OCI-LY3 (cell line): ENCODE measurements around the gene UGT1A5.
"Not testable (repeated sequence)": the region's sequence is repeated elsewhere in the genome, so short reads cannot be mapped to it uniquely, and the experiment has no call there.

Experiments
- H2AFZ ChIP-seq: fragments of 200-600, 300-600 bp; shearing (Covaris generic); 2 replicates; pipeline ENCODE4 v1.6.0; 2014; ENCODE audit warnings: antibody characterized with exemption, low read depth, low read length
- H3K27ac ChIP-seq: fragments of 200-600, 300-600 bp; sonication (generic); 2 replicates; pipeline ENCODE4 v1.5.1; 2014; ENCODE audit warnings: mild to moderate bottlenecking, low read length, moderate library complexity, mixed read lengths
- H3K27me3 ChIP-seq: fragments of 200-600, 300-600 bp; sonication (generic); 2 replicates; pipeline ENCODE4 v1.6.1; 2014; ENCODE audit warnings: low read depth, low read length, mixed read lengths
- H3K36me3 ChIP-seq: fragments of 200-600, 300-600 bp; sonication (generic); replicated peaks from 2 replicates; pipeline ENCODE3; 2014; ENCODE audit warnings: low read depth, low read length, mixed read lengths
- H3K4me1 ChIP-seq: fragments of 300-600, 200-600 bp; sonication (generic); 2 replicates; pipeline ENCODE4 v1.6.1; 2014; ENCODE audit warnings: low read length, mixed read lengths
- H3K4me2 ChIP-seq: fragments of 200-600, 300-600 bp; sonication (generic); 2 replicates; pipeline ENCODE4 v1.6.1; 2014; ENCODE audit warnings: low read length, mixed read lengths
- H3K4me3 ChIP-seq: fragments of 300-600, 200-600 bp; sonication (generic); 2 replicates; pipeline ENCODE4 v1.5.1; 2014; ENCODE audit warnings: antibody characterized with exemption, mild to moderate bottlenecking, low read length, moderate library complexity
- H3K79me2 ChIP-seq: fragments of 300-600, 200-600 bp; shearing (Covaris generic); 2 replicates; pipeline ENCODE4 v1.6.1; 2014; ENCODE audit warnings: mild to moderate bottlenecking, low read length, mixed read lengths
- H3K9ac ChIP-seq: fragments of 300-600, 200-600 bp; shearing (Covaris generic); 2 replicates; pipeline ENCODE4 v1.6.0; 2014; ENCODE audit warnings: mild to moderate bottlenecking, low read length, moderate library complexity
- H3K9me3 ChIP-seq: fragments of 200-600, 300-600 bp; shearing (Covaris generic); 2 replicates; pipeline ENCODE4 v1.6.1; 2014; ENCODE audit warnings: low read length, mixed read lengths; ENCODE audit not compliant: insufficient read depth
- H4K20me1 ChIP-seq: fragments of 200-600, 300-600 bp; sonication (generic); 2 replicates; pipeline ENCODE4 v1.6.1; 2016; ENCODE audit warnings: low read length, mixed read lengths; ENCODE audit not compliant: insufficient read depth
- EZH2phosphoT487 ChIP-seq: fragments of 200-600 bp; shearing (Covaris generic); IDR thresholded peaks from 2 replicates; pipeline ENCODE4 v1.6.1; 2018; ENCODE audit warnings: antibody characterized with exemption, mixed run types, low read depth
- TF ChIP-seq, protein P1 (sequence below): fragments of 200-600, 300-600 bp; sonication (generic); IDR thresholded peaks from 2 replicates; pipeline ENCODE4 v1.5.1; 2014; ENCODE audit warnings: antibody characterized with exemption, low read length, low read depth

UGT1A5 gene

DNA sequence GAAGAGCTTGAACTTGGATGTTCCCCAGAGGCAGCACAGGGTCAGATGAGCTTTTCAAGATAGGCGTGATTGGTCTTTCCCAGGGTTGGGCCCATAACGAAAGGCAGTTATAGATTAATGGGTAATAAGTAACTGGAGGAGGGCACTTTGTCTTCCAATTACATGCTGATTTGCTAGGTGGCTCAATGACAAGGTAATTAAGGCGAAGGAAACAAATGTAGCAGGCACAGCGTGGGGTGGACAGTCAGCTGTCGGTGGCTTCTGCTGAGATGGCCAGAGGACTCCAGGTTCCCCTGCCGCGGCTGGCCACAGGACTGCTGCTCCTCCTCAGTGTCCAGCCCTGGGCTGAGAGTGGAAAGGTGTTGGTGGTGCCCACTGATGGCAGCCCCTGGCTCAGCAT, 5.8 kb downstream of the UGT1A5 start, which contains the start of gene UGT1A4:
Gene UGT1A4 (plus strand): TSS at position 185 of the 400 bp plus-strand sequence. CDS start 85 bp downstream, at position 270.
- Histone ChIP-seq H3K9ac (no peak within 1 kb of the TSS), H3K79me2 (no peaks in the 10 kb centered on the region), H3K36me3 (no peaks in the 10 kb centered on the region), H3K4me3 (no peak within 1 kb of the TSS), H3K27ac (no peak within 1 kb of the TSS), H3K9me3 (no peaks in the 10 kb centered on the region), H3K4me2 (no peak within 1 kb of the TSS), H4K20me1 (no peaks in the 10 kb centered on the region), H2AFZ (no peak within 1 kb of the TSS), H3K4me1 (no peaks in the 10 kb centered on the region), H3K27me3 (no peaks in the 10 kb centered on the region)
- no peak for TF ChIP-seq EZH2phosphoT487
- TF ChIP-seq, protein P1, sequence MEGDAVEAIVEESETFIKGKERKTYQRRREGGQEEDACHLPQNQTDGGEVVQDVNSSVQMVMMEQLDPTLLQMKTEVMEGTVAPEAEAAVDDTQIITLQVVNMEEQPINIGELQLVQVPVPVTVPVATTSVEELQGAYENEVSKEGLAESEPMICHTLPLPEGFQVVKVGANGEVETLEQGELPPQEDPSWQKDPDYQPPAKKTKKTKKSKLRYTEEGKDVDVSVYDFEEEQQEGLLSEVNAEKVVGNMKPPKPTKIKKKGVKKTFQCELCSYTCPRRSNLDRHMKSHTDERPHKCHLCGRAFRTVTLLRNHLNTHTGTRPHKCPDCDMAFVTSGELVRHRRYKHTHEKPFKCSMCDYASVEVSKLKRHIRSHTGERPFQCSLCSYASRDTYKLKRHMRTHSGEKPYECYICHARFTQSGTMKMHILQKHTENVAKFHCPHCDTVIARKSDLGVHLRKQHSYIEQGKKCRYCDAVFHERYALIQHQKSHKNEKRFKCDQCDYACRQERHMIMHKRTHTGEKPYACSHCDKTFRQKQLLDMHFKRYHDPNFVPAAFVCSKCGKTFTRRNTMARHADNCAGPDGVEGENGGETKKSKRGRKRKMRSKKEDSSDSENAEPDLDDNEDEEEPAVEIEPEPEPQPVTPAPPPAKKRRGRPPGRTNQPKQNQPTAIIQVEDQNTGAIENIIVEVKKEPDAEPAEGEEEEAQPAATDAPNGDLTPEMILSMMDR, result no peak

DNA sequence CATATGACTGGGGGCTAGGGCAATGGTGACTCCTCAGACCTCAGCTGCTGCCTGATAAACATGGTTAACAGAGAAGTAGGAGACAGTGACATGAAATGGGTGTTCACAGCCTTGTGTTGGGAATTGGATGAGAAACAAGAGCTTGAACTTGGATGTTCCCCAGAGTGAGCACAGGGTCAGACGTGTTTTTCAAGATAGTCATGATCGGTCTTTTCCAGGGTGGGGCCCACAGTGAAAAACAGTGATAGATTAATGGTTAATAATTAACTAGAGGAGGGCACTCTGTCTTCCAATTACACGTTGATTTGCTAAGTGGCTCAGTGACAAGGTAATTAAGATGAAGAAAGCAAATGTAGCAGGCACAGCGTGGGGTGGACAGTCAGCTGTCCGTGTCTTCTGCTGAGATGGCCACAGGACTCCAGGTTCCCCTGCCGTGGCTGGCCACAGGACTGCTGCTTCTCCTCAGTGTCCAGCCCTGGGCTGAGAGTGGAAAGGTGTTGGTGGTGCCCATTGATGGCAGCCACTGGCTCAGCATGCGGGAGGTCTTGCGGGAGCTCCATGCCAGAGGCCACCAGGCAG, 16.1 kb downstream of the UGT1A5 start, which contains the start of gene UGT1A3:
Gene UGT1A3 (plus strand): TSS at position 320 of the 579 bp plus-strand sequence. CDS start 85 bp downstream, at position 405.
- H3K4me2 ChIP-seq, result no peak within 1 kb of the TSS
- H3K9me3 ChIP-seq, result no peaks in the 10 kb centered on the region
- no peak within 1 kb of the TSS for H3K9ac ChIP-seq
- no peaks in the 10 kb centered on the region for H3K79me2 ChIP-seq
- no peaks in the 10 kb centered on the region for H3K36me3 ChIP-seq
- H3K27ac ChIP-seq, result no peak within 1 kb of the TSS
- no peaks in the 10 kb centered on the region for H3K27me3 ChIP-seq
- H2AFZ ChIP-seq, result no peak within 1 kb of the TSS
- H3K4me1 ChIP-seq, result no peaks in the 10 kb centered on the region
- H4K20me1 ChIP-seq, result no peaks in the 10 kb centered on the region
- TF ChIP-seq EZH2phosphoT487, result no peak
- TF ChIP-seq, protein P1, result no peak
- H3K4me3 ChIP-seq, result no peak within 1 kb of the TSS

DNA sequence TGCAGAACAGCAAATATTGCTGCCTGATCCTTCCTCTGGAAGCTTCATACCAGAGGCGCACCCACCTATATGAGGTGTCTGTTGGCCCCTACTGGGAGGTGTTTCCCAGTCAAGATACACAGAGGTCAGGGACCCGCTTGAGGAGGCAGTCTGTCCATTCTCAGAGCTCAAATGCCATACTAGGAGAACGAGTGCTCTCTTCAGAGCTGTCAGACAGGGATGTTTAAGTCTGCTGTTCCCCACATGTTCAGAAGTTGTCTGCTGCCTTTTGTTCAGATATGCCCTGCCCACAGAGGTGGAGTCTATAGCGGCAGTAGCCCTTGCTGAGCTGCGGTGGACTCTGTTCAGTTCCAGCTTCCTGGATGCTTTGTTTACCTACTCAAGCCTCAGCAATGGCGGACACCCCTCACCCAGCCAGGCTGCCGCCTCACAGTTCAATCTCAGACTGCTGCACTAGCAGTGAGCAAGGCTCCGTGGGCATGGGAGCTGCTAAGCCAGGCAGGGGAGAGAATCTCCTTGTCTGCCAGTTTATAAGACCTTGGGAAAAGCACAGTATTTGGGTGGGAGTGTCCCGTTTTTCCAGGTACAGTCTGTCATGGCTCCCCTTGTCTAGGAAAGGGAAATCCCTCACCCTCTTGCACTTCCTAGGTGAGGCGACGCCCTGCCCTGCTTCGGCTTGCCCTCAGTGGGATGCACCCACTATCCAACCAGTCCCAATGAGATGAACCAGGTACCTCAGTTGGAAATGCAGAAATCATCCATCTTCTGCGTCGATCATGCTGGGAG, 24.4 kb downstream of the UGT1A5 start:
- H3K36me3 ChIP-seq, H4K20me1 ChIP-seq, H3K4me3 ChIP-seq, H3K79me2 ChIP-seq, H3K9me3 ChIP-seq, H3K27ac ChIP-seq, H2AFZ ChIP-seq, H3K27me3 ChIP-seq, H3K9ac ChIP-seq, H3K4me1 ChIP-seq, H3K4me2 ChIP-seq: not testable (repeated sequence)

DNA sequence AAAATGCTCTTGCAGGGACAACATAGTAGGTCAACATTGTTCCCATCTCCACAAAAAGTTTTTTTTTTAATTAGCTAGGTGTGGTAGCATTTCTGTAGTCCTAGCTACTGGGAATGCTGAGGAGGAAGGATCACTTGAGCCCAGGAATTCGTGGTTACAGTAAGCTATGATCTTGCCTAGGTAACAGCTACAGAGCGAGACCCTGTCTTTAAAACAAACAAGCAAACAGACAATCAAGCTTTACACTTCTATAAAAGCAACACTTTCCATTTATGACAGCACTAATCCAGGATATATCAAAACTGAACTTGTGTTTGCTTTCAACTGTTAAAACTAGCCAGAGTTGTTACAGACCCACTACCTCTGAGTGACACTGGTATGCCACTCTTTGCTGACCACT, 28.2 kb downstream of the UGT1A5 start:
- H2AFZ ChIP-seq, result no peak overlapping the region
- H3K9ac ChIP-seq, result no peak overlapping the region
- no peaks in the 10 kb centered on the region for H3K27me3 ChIP-seq
- no peaks in the 10 kb centered on the region for H3K9me3 ChIP-seq
- H3K4me2 ChIP-seq, result no peak overlapping the region
- H3K4me1 ChIP-seq, result no peaks in the 10 kb centered on the region
- no peak overlapping the region for H3K27ac ChIP-seq
- H3K4me3 ChIP-seq, result no peak overlapping the region
- TF ChIP-seq EZH2phosphoT487, result no peak
- TF ChIP-seq, protein P1, result no peak
- no peaks in the 10 kb centered on the region for H3K79me2 ChIP-seq
- H4K20me1 ChIP-seq, result no peaks in the 10 kb centered on the region
- H3K36me3 ChIP-seq, result no peaks in the 10 kb centered on the region
